BLaER1 treated with 17β-estradiol and CSF1 and Interleukin-3, amounts not matched to agents 10 nM and 100 nM (cell line): ENCODE data around the gene ZNF385C.

Experiments used
- H3K27ac ChIP-seq, 11 experiments: shearing (Covaris generic); formaldehyde crosslinking; 2 replicates each; pipeline ENCODE4 v1.8.1; 2022
- H3K27me3 ChIP-seq, 11 experiments: shearing (Covaris generic); formaldehyde crosslinking; 2 replicates each; pipeline ENCODE4 v1.8.1; 2022
- H3K36me3 ChIP-seq, 11 experiments: shearing (Covaris generic); formaldehyde crosslinking; 2 replicates each; pipeline ENCODE4 v1.8.1; 2022
- H3K4me1 ChIP-seq, 10 experiments: shearing (Covaris generic); formaldehyde crosslinking; 2 replicates each; pipeline ENCODE4 v1.8.1; 2022
- H3K4me2 ChIP-seq, 11 experiments: shearing (Covaris generic); formaldehyde crosslinking; 2 replicates each; pipeline ENCODE4 v1.8.1; 2022
- H3K4me3 ChIP-seq, 10 experiments: shearing (Covaris generic); formaldehyde crosslinking; 2 replicates each; pipeline ENCODE4 v1.8.1; 2022
- H3K9ac ChIP-seq, 11 experiments: shearing (Covaris generic); formaldehyde crosslinking; 2 replicates each; pipeline ENCODE4 v1.8.1; 2022
- H3K9me3 ChIP-seq, 11 experiments: shearing (Covaris generic); formaldehyde crosslinking; replicated peaks in 1 of 11; 2 replicates each; pipeline ENCODE4 v1.8.1; 2022
- H4K20me1 ChIP-seq, 11 experiments: shearing (Covaris generic); formaldehyde crosslinking; 2 replicates each; pipeline ENCODE4 v1.8.1; 2022
- Cebpa-rat ChIP-seq, 11 experiments: shearing (Covaris generic); IDR thresholded peaks; 2 replicates each; pipeline ENCODE4 v1.8.1; 2022

Gene ZNF385C

DNA sequence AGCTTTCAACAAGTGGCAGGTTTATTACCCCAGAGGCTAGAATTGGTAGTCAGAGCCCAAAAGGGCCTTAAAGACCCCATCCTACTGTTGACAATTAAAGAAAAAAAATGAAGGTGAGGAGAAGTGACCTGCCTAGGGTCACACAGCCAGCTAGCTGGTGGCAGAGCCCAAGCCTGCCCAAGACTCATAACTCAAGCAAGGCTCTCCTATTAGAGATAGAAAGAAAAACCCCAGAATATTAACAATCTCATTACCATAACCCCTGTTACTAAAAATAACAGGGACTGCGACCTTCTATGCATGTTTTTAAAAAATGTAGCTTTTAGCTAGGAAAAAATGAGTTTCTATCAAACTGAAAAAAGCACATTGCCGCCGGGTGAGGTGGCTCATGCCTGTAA, 38.4 kb upstream of the ZNF385C start:
- Histone ChIP-seq H3K4me1 (peaks cover 65 to 99% (median 83%) of the 10 kb centered on the region in 10 experiments), H3K27ac (peak overlapping the region in 5 of 11 experiments; percentile 55 to 86 (median 63); a peak in 8 of 22 replicates), H3K4me3 (no peak overlapping the region; a peak in 1 of 20 replicates), H3K4me2 (peak overlapping the region in 10 of 11 experiments; percentile 31 to 95 (median 90); a peak in 15 of 22 replicates), H3K9me3 (no peaks in the 10 kb centered on the region), H3K27me3 (no peaks in the 10 kb centered on the region), H3K36me3 (peaks cover 47 to 83% (median 69%) of the 10 kb centered on the region in 11 experiments), H4K20me1 (peaks cover 49 to 100% (median 100%) of the 10 kb centered on the region in 11 experiments), H3K9ac (peak overlapping the region in 4 of 11 experiments; percentile 31 to 68 (median 46); a peak in 6 of 22 replicates)
- TF ChIP-seq Cebpa-rat (IDR thresholded peaks at IDR 0.05) = no peak

GRCh38 chr17:42135664-42136653, 37.7 kb upstream of the ZNF385C start:
- Histone ChIP-seq H3K4me2 (peak overlapping the region; percentile 31 to 95 (median 90)), H3K27ac (peak overlapping the region in 8 of 11 experiments; percentile 23 to 86 (median 58); a peak in 15 of 22 replicates), H3K9me3 (no peaks in the 10 kb centered on the region), H3K9ac (peak overlapping the region in 5 of 11 experiments; percentile 25 to 68 (median 39); a peak in 10 of 22 replicates), H3K36me3 (peaks cover 46 to 81% (median 63%) of the 10 kb centered on the region in 11 experiments), H4K20me1 (peaks cover 42 to 100% (median 100%) of the 10 kb centered on the region in 11 experiments), H3K4me1 (peaks cover 65 to 99% (median 83%) of the 10 kb centered on the region in 10 experiments), H3K27me3 (no peaks in the 10 kb centered on the region), H3K4me3 (peak overlapping the region in 1 of 10 experiments; percentile 11; a peak in 3 of 20 replicates)
- no peak for TF ChIP-seq Cebpa-rat (IDR thresholded peaks at IDR 0.05)

DNA sequence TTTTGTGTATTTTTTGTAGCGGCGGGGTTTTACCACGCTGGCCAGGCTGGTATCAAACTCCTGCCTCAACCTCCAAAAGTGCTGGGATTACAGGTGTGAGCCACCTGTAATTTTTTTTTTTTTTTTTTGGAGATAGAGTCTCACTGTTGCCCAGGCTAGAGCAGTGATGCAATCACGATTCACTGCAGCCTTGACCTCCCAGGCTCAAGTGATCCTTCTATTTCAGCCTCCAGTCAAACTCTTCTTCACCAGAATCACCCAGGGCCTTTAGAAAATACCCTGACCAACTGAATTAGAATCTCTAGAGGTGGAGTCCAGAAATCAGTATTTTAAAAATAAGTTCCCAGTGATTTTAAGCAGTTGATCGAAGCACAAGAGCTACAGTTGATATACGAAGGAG, 36.9 kb upstream of the ZNF385C start:
- H3K4me2 ChIP-seq = peak overlapping the region in 10 of 11 experiments; percentile 31 to 95 (median 90); a peak in 19 of 22 replicates
- no peaks in the 10 kb centered on the region for H3K9me3 ChIP-seq
- H3K9ac ChIP-seq = peak overlapping the region in 4 of 11 experiments; percentile 1 to 68 (median 42); a peak in 5 of 22 replicates
- H4K20me1 ChIP-seq = peaks cover 34 to 100% (median 99%) of the 10 kb centered on the region in 11 experiments
- H3K36me3 ChIP-seq = peaks cover 49 to 81% (median 66%) of the 10 kb centered on the region in 11 experiments
- H3K27me3 ChIP-seq = no peaks in the 10 kb centered on the region
- TF ChIP-seq Cebpa-rat (IDR thresholded peaks at IDR 0.05) = no peak; a peak in 1 of 22 replicates
- peak overlapping the region in 1 of 10 experiments; percentile 11; a peak in 1 of 20 replicates for H3K4me3 ChIP-seq
- peaks cover 67 to 100% (median 86%) of the 10 kb centered on the region in 10 experiments for H3K4me1 ChIP-seq
- peak overlapping the region in 8 of 11 experiments; percentile 23 to 86 (median 58); a peak in 13 of 22 replicates for H3K27ac ChIP-seq

DNA sequence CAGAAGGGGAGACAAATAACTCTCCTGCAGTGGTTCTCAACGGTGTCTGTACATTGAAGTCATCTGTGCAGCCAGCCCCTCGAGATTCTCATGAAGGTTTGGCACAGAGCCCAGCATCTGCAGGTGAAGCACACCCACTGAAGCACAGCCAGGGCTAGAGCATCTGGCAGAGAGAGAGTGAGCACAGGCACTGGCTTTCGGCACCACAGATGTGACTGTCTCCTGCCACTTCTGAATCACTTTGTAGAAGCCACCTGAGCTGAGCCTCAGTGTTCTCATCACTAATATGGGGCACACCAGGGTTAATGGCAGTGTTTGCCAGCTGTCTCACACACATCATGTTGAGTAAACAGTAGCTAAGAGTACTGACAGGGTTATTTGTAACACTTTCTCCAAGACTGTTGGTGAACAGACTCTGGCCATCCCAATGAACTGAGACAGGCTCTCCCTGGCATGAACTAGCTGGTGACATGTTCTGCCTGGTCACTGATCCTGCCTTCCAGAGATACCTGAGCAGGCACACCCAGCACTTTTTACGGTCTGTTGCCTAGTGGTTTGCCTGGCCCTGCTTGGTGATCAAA, 35.3 kb upstream of the ZNF385C start:
- Histone ChIP-seq H3K4me2 (peak overlapping the region; percentile 60 to 95 (median 90)), H3K36me3 (peaks cover 55 to 81% (median 66%) of the 10 kb centered on the region in 11 experiments), H4K20me1 (peaks cover 18 to 100% (median 93%) of the 10 kb centered on the region in 11 experiments), H3K27me3 (no peaks in the 10 kb centered on the region), H3K9me3 (no peaks in the 10 kb centered on the region), H3K4me3 (peak overlapping the region in 5 of 10 experiments; percentile 10 to 39 (median 24); a peak in 3 of 20 replicates), H3K4me1 (peaks cover 63 to 100% (median 91%) of the 10 kb centered on the region in 10 experiments), H3K9ac (peak overlapping the region in 10 of 11 experiments; percentile 14 to 75 (median 39); a peak in 11 of 22 replicates), H3K27ac (peak overlapping the region in 10 of 11 experiments; percentile 48 to 90 (median 64); a peak in 19 of 22 replicates)
- TF ChIP-seq Cebpa-rat (IDR thresholded peaks at IDR 0.05) = no peak

GRCh38 chr17:42132941-42133340, 34.7 kb upstream of the ZNF385C start:
- Histone ChIP-seq H3K4me3 (peak overlapping the region in 8 of 10 experiments; percentile 22 to 51 (median 27); a peak in 11 of 20 replicates), H3K4me2 (peak overlapping the region; percentile 60 to 95 (median 90)), H3K9me3 (no peaks in the 10 kb centered on the region), H3K27me3 (no peaks in the 10 kb centered on the region), H4K20me1 (peaks cover 11 to 100% (median 93%) of the 10 kb centered on the region in 11 experiments; a peak in 21 of 22 replicates), H3K9ac (peak overlapping the region; percentile 14 to 75 (median 55); a peak in 16 of 22 replicates), H3K4me1 (peaks cover 60 to 100% (median 92%) of the 10 kb centered on the region in 10 experiments), H3K36me3 (peaks cover 58 to 81% (median 67%) of the 10 kb centered on the region in 11 experiments), H3K27ac (peak overlapping the region; percentile 48 to 90 (median 68); a peak in 21 of 22 replicates)
- no peak for TF ChIP-seq Cebpa-rat (IDR thresholded peaks at IDR 0.05)

GRCh38 chr17:42131981-42132432, 33.7 kb upstream of the ZNF385C start:
- Histone ChIP-seq H3K9ac (peak overlapping the region; percentile 32 to 75 (median 56); a peak in 19 of 22 replicates), H3K9me3 (no peaks in the 10 kb centered on the region), H3K4me1 (peaks cover 60 to 100% (median 92%) of the 10 kb centered on the region in 10 experiments), H3K27ac (peak overlapping the region; percentile 48 to 90 (median 68); a peak in 21 of 22 replicates), H3K4me2 (peak overlapping the region; percentile 60 to 95 (median 90)), H3K27me3 (no peaks in the 10 kb centered on the region), H3K4me3 (peak overlapping the region in 8 of 10 experiments; percentile 22 to 51 (median 27); a peak in 14 of 20 replicates), H4K20me1 (peaks cover 7 to 100% (median 85%) of the 10 kb centered on the region in 11 experiments; a peak in 21 of 22 replicates), H3K36me3 (peaks cover 61 to 81% (median 68%) of the 10 kb centered on the region in 11 experiments)
- TF ChIP-seq Cebpa-rat (IDR thresholded peaks at IDR 0.05) = no peak

- H3K27me3 ChIP-seq = no peaks in the 10 kb centered on the region
- H3K9ac ChIP-seq = peak overlapping the region; percentile 32 to 75 (median 56); a peak in 18 of 22 replicates
- H3K9me3 ChIP-seq = no peaks in the 10 kb centered on the region
- H3K4me3 ChIP-seq = peak overlapping the region in 7 of 10 experiments; percentile 22 to 51 (median 30); a peak in 13 of 20 replicates
- H3K27ac ChIP-seq = peak overlapping the region; percentile 48 to 90 (median 68); a peak in 21 of 22 replicates
- peaks cover 7 to 97% (median 77%) of the 10 kb centered on the region in 11 experiments; a peak in 20 of 22 replicates for H4K20me1 ChIP-seq
- TF ChIP-seq Cebpa-rat (IDR thresholded peaks at IDR 0.05) = no peak
- H3K36me3 ChIP-seq = peaks cover 61 to 81% (median 68%) of the 10 kb centered on the region in 11 experiments
- peak overlapping the region; percentile 60 to 95 (median 90) for H3K4me2 ChIP-seq
- peaks cover 56 to 94% (median 84%) of the 10 kb centered on the region in 10 experiments for H3K4me1 ChIP-seq
Measured at GRCh38 chr17:42131232-42131631, 33.0 kb upstream of the ZNF385C start.
